ENCODE measurements around the gene PIEZO2. TPM values are rescaled to one million over a fixed set of nuclear protein-coding genes. Genes with fewer than 3 reads are reported as not detected.

PIEZO2 gene
- total RNA-seq, 1 donor from 2014 or later, result 8.4 TPM

GRCh38 chr18:10942998-10943397 lies 206.4 kb downstream of the PIEZO2 start:
- H3K9me3 Mint-ChIP-seq (ENCODE audit: unreplicated experiment), result peaks cover 12% of the 10 kb centered on the region
- H3K36me3 Mint-ChIP-seq (ENCODE audit: low read depth, unreplicated experiment), result peaks cover 13% of the 10 kb centered on the region
- no peak overlapping the region for H3K27ac Mint-ChIP-seq (ENCODE audit: unreplicated experiment)
- DNase-seq (ENCODE audit: low spot score), result no peak
- H3K4me1 Mint-ChIP-seq (ENCODE audit: unreplicated experiment), result no peaks in the 10 kb centered on the region
- no peak overlapping the region for H3K4me3 Mint-ChIP-seq (ENCODE audit: unreplicated experiment)
- TF ChIP-seq, protein P1, sequence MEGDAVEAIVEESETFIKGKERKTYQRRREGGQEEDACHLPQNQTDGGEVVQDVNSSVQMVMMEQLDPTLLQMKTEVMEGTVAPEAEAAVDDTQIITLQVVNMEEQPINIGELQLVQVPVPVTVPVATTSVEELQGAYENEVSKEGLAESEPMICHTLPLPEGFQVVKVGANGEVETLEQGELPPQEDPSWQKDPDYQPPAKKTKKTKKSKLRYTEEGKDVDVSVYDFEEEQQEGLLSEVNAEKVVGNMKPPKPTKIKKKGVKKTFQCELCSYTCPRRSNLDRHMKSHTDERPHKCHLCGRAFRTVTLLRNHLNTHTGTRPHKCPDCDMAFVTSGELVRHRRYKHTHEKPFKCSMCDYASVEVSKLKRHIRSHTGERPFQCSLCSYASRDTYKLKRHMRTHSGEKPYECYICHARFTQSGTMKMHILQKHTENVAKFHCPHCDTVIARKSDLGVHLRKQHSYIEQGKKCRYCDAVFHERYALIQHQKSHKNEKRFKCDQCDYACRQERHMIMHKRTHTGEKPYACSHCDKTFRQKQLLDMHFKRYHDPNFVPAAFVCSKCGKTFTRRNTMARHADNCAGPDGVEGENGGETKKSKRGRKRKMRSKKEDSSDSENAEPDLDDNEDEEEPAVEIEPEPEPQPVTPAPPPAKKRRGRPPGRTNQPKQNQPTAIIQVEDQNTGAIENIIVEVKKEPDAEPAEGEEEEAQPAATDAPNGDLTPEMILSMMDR (IDR thresholded peaks at IDR 0.05; ENCODE audit: unreplicated experiment), result no peak
- no peaks in the 10 kb centered on the region for H3K27me3 Mint-ChIP-seq (ENCODE audit: unreplicated experiment)

DNA sequence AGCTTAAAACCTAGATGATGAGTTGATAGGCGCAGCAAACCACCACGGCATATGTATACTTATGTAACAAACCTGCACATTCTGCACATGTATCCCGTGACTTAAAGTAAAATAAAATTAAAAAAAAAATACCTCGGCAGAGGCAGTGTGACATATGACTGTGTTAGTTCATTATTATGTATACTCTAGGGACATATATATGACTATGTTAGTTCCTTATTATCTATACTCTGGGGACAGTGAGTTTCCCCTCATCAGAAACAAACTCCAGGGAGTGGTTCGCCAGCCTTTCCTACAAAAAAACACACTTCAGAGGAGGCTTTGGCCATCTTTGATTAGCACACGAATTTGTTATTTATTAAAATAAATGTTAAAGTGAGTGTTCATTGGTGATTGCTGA lies 209.5 kb downstream of the PIEZO2 start:
- Mint-ChIP-seq H3K36me3 (ENCODE audit: low read depth, unreplicated experiment) (peaks cover 9% of the 10 kb centered on the region), H3K27me3 (ENCODE audit: unreplicated experiment) (no peaks in the 10 kb centered on the region), H3K9me3 (ENCODE audit: unreplicated experiment) (peaks cover 10% of the 10 kb centered on the region), H3K27ac (ENCODE audit: unreplicated experiment) (no peak overlapping the region), H3K4me3 (ENCODE audit: unreplicated experiment) (no peak overlapping the region), H3K4me1 (ENCODE audit: unreplicated experiment) (no peaks in the 10 kb centered on the region)
- no peak for DNase-seq (ENCODE audit: low spot score)
- TF ChIP-seq, protein P1 (IDR thresholded peaks at IDR 0.05; ENCODE audit: unreplicated experiment), result no peak

- Mint-ChIP-seq H3K4me1 (ENCODE audit: unreplicated experiment) (no peaks in the 10 kb centered on the region), H3K4me3 (ENCODE audit: unreplicated experiment) (no peak overlapping the region), H3K36me3 (ENCODE audit: low read depth, unreplicated experiment) (peaks cover 6% of the 10 kb centered on the region), H3K27me3 (ENCODE audit: unreplicated experiment) (no peaks in the 10 kb centered on the region), H3K9me3 (ENCODE audit: unreplicated experiment) (peaks cover 6% of the 10 kb centered on the region), H3K27ac (ENCODE audit: unreplicated experiment) (no peak overlapping the region)
- TF ChIP-seq, protein P1 (IDR thresholded peaks at IDR 0.05; ENCODE audit: unreplicated experiment), result no peak
- no peak for DNase-seq (ENCODE audit: low spot score)
Observed at GRCh38 chr18:10937743-10938640, 211.4 kb downstream of the PIEZO2 start.

- Mint-ChIP-seq H3K9me3 (ENCODE audit: unreplicated experiment) (no peaks in the 10 kb centered on the region), H3K4me3 (ENCODE audit: unreplicated experiment) (no peak overlapping the region), H3K4me1 (ENCODE audit: unreplicated experiment) (no peaks in the 10 kb centered on the region), H3K27me3 (ENCODE audit: unreplicated experiment) (no peaks in the 10 kb centered on the region), H3K36me3 (ENCODE audit: low read depth, unreplicated experiment) (no peaks in the 10 kb centered on the region), H3K27ac (ENCODE audit: unreplicated experiment) (no peak overlapping the region)
- TF ChIP-seq, protein P1 (IDR thresholded peaks at IDR 0.05; ENCODE audit: unreplicated experiment), result no peak
- no peak for DNase-seq (ENCODE audit: low spot score)
Observed at GRCh38 chr18:10936176-10937053, 213.0 kb downstream of the PIEZO2 start.

All from endothelial cell (in vitro differentiated cells).